ENCODE results near the gene DUSP1. TPM values are rescaled to one million over a fixed set of nuclear protein-coding genes. Genes with fewer than 3 reads are reported as not detected.

The DUSP1 gene
- total and polyA plus RNA-seq, 2 of the 13 experiments (the other 11 are each of a cell fraction or from before 2014, with no cell fraction given) = 27.1 to 55.5 TPM

- TF ChIP-seq DMAP1 (CRISPR knock-in tag; IDR thresholded peaks at IDR 0.05) (peak; percentile 78; the same call in 1 of the 2 replicates), CENPBD1 (CRISPR knock-in tag; IDR thresholded peaks at IDR 0.05; ENCODE audit: borderline replicate concordance, low read depth) (no peak), SP4 (CRISPR knock-in tag; IDR thresholded peaks at IDR 0.05) (peak; percentile 40), HMG20B (CRISPR knock-in tag; conservative IDR thresholded peaks at IDR 0.05) (peak; percentile 77), ZNF607 (CRISPR knock-in tag; IDR thresholded peaks at IDR 0.05; ENCODE audit: borderline replicate concordance) (peak; percentile 93), MED13 (CRISPR knock-in tag; IDR thresholded peaks at IDR 0.05) (peak; percentile 71; the same call in 1 of the 2 replicates), GATAD1 (CRISPR knock-in tag; IDR thresholded peaks at IDR 0.05) (peak; percentile 68), ZNF773 (CRISPR knock-in tag; IDR thresholded peaks at IDR 0.05; ENCODE audit: borderline replicate concordance) (0 out of 2 replicates have a peak, but pooled peaks have one; percentile 50), ZNF629 (CRISPR knock-in tag; conservative IDR thresholded peaks at IDR 0.05) (peak; percentile 57; the same call in 1 of the 2 replicates), ZNF24 (IDR thresholded peaks at IDR 0.05) (no peak), BATF2 (CRISPR knock-in tag; IDR thresholded peaks at IDR 0.05) (peak; percentile 65; the same call in 1 of the 2 replicates), KDM6A (CRISPR knock-in tag; IDR thresholded peaks at IDR 0.05; ENCODE audit: low read depth) (peak; percentile 79), ATF6 (CRISPR knock-in tag; conservative IDR thresholded peaks at IDR 0.05) (no peak), EHMT2 (IDR thresholded peaks at IDR 0.05; ENCODE audit: borderline replicate concordance, low read depth, low read length) (no peak), ZNF747 (CRISPR knock-in tag; IDR thresholded peaks at IDR 0.05; ENCODE audit: borderline replicate concordance) (peak; percentile 80), XRCC5 (optimal IDR thresholded peaks at IDR 0.05; ENCODE audit: low read length) (peak; percentile 72), ZC3H13 (CRISPR knock-in tag; IDR thresholded peaks at IDR 0.05) (peak; percentile 89), ZNF337 (CRISPR knock-in tag; IDR thresholded peaks at IDR 0.05; ENCODE audit: borderline replicate concordance, low read depth) (0 out of 2 replicates have a peak, but pooled peaks have one; percentile 37), ZNF670 (CRISPR knock-in tag; IDR thresholded peaks at IDR 0.05; ENCODE audit: borderline replicate concordance) (peak; percentile 58; the same call in 1 of the 2 replicates), PTBP1 (IDR thresholded peaks at IDR 0.05; ENCODE audit: low read depth, low read length, poor library complexity, severe bottlenecking) (peak; percentile 49), HDAC6 (IDR thresholded peaks at IDR 0.05; ENCODE audit: low read depth, low read length) (no peak), KAT8 (CRISPR knock-in tag; IDR thresholded peaks at IDR 0.05) (peak; percentile 89), ZNF780A (CRISPR knock-in tag; IDR thresholded peaks at IDR 0.05) (peak; percentile 81; the same call in 1 of the 2 replicates), ZNF3 (CRISPR knock-in tag; IDR thresholded peaks at IDR 0.05) (no peak), ZNF850 (CRISPR knock-in tag; conservative IDR thresholded peaks at IDR 0.05) (no peak; the same call in 1 of the 2 replicates), CEBPB (IDR thresholded peaks at IDR 0.05; ENCODE audit: borderline replicate concordance, low read depth, low read length) (peak; percentile 98)
- TF ChIP-seq, protein P1, sequence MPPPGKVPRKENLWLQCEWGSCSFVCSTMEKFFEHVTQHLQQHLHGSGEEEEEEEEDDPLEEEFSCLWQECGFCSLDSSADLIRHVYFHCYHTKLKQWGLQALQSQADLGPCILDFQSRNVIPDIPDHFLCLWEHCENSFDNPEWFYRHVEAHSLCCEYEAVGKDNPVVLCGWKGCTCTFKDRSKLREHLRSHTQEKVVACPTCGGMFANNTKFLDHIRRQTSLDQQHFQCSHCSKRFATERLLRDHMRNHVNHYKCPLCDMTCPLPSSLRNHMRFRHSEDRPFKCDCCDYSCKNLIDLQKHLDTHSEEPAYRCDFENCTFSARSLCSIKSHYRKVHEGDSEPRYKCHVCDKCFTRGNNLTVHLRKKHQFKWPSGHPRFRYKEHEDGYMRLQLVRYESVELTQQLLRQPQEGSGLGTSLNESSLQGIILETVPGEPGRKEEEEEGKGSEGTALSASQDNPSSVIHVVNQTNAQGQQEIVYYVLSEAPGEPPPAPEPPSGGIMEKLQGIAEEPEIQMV (CRISPR knock-in tag; IDR thresholded peaks at IDR 0.05; ENCODE audit: low read depth) = no peak; the same call in 1 of the 2 replicates
Measured at GRCh38 chr5:172772112-172772906, 1.3 kb upstream of the DUSP1 start (continued).
